ENCODE measurements around the gene PHETA1.

Gene PHETA1

GRCh38 chr12:111368788-111369495 is at the start of gene PHETA1:
Gene PHETA1, minus strand, starts transcription at chr12:111369095. Its CDS starts 5,668 bp downstream, at chr12:111363427.
- DNase-seq (ENCODE audit: low read depth, low spot score) = peak; percentile 67

- no peak for DNase-seq (ENCODE audit: low read depth, low spot score)
These were observed 49.6 kb upstream of the PHETA1 start for GRCh38 chr12:111418594-111418880.

- DNase-seq (ENCODE audit: low read depth, low spot score) = no peak
These were observed 49.1 kb upstream of the PHETA1 start for GRCh38 chr12:111417784-111418593.

GRCh38 chr12:111417290-111417689 is 48.4 kb upstream of the PHETA1 start:
- no peak for DNase-seq (ENCODE audit: low read depth, low spot score)

GRCh38 chr12:111414711-111415252 is 45.9 kb upstream of the PHETA1 start:
- no peak for DNase-seq (ENCODE audit: low read depth, low spot score)

GRCh38 chr12:111413442-111414086 is 44.7 kb upstream of the PHETA1 start:
- DNase-seq (ENCODE audit: low read depth, low spot score) = no peak

GRCh38 chr12:111412830-111413441 is 44.0 kb upstream of the PHETA1 start:
- no peak for DNase-seq (ENCODE audit: low read depth, low spot score)

- no peak for DNase-seq (ENCODE audit: low read depth, low spot score)
These were observed 43.3 kb upstream of the PHETA1 start for GRCh38 chr12:111412007-111412829.

- DNase-seq (ENCODE audit: low read depth, low spot score) = no peak
These were observed 42.4 kb upstream of the PHETA1 start for GRCh38 chr12:111411185-111411764.

GRCh38 chr12:111410431-111411184 is 41.7 kb upstream of the PHETA1 start:
- no peak for DNase-seq (ENCODE audit: low read depth, low spot score)

GRCh38 chr12:111409780-111410430 is 41.0 kb upstream of the PHETA1 start:
- DNase-seq (ENCODE audit: low read depth, low spot score) = no peak

- no peak for DNase-seq (ENCODE audit: low read depth, low spot score)
These were observed 40.5 kb upstream of the PHETA1 start for GRCh38 chr12:111409403-111409779.

- DNase-seq (ENCODE audit: low read depth, low spot score) = no peak
These were observed 39.9 kb upstream of the PHETA1 start for GRCh38 chr12:111408686-111409402.

- DNase-seq (ENCODE audit: low read depth, low spot score) = no peak
These were observed 39.2 kb upstream of the PHETA1 start for GRCh38 chr12:111408116-111408440.

- DNase-seq (ENCODE audit: low read depth, low spot score) = no peak
These were observed 38.7 kb upstream of the PHETA1 start for GRCh38 chr12:111407377-111408115.

GRCh38 chr12:111406474-111407376 is 37.8 kb upstream of the PHETA1 start:
- peak; percentile 36 for DNase-seq (ENCODE audit: low read depth, low spot score)

GRCh38 chr12:111405859-111406473 is 37.1 kb upstream of the PHETA1 start, which contains the start of gene SH2B3:
Gene SH2B3, plus strand, starts transcription at chr12:111405923. Its CDS starts 12,223 bp downstream, at chr12:111418146.
- peak; percentile 58 for DNase-seq (ENCODE audit: low read depth, low spot score)
